Measurements from ENCODE around the gene RNF44.
"Not testable (repeated sequence)": the region's sequence is repeated elsewhere in the genome, so short reads cannot be mapped to it uniquely, and the experiment has no call there.

Gene RNF44

DNA sequence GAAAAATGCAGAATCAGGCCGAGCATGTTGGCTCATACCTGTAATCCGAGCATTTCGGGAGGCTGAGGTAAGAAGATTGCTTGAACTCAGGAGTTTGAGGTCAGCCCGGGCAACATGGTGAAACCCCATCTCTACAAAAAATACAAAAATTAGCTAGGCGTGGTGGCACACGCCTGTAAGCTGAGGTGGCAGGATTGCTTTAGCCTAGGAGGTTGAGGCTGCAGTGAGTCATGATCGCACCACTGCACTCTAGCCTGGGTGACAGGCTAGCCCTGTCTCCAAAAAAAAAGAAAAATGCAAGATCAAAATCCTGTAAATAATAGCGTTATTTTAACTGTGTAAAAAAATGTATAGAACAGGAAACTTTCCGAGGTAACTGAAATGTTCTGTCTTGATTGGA lies 39.4 kb downstream of the RNF44 start:
- Mint-ChIP-seq H3K4me3 (no peak overlapping the region), H3K27me3 (no peaks in the 10 kb centered on the region), H3K4me1 (ENCODE audit: low read depth) (no peaks in the 10 kb centered on the region), H3K27ac (no peak overlapping the region), H3K9me3 (ENCODE audit: low read depth) (no peaks in the 10 kb centered on the region), H3K36me3 (peaks cover 10% of the 10 kb centered on the region)

DNA sequence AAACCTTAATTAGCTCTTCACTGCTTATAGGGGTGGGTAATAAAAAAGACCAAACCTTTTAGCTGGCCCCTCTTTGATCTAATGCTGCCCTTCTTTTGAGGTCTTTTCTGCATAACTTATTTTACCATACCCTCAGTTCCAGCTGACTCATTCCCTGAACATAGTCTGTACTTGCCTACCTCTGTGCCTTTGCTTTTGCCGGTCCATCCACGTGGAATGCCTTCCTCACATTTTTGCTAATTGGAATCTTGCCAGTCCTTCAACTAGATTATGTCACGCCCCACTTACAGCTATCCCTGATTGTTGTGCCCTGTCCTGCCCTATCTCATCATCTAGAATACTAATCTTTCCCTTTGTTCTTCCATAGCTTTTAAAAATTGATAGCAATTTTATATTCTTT lies 44.8 kb downstream of the RNF44 start:
- H3K4me3 Mint-ChIP-seq = no peak overlapping the region
- no peak overlapping the region for H3K27ac Mint-ChIP-seq
- H3K4me1 Mint-ChIP-seq (ENCODE audit: low read depth) = peaks cover 14% of the 10 kb centered on the region
- peaks cover 7% of the 10 kb centered on the region for H3K36me3 Mint-ChIP-seq
- H3K27me3 Mint-ChIP-seq = no peaks in the 10 kb centered on the region
- H3K9me3 Mint-ChIP-seq (ENCODE audit: low read depth) = no peaks in the 10 kb centered on the region

GRCh38 chr5:176491901-176492300 lies 45.3 kb downstream of the RNF44 start:
- Mint-ChIP-seq H3K9me3 (ENCODE audit: low read depth) (no peaks in the 10 kb centered on the region), H3K27ac (no peak overlapping the region), H3K27me3 (no peaks in the 10 kb centered on the region), H3K4me1 (ENCODE audit: low read depth) (peaks cover 14% of the 10 kb centered on the region), H3K36me3 (peaks cover 7% of the 10 kb centered on the region), H3K4me3 (no peak overlapping the region)

GRCh38 chr5:176491101-176491502 lies 46.1 kb downstream of the RNF44 start:
- no peak overlapping the region for H3K27ac Mint-ChIP-seq
- peaks cover 11% of the 10 kb centered on the region for H3K36me3 Mint-ChIP-seq
- no peaks in the 10 kb centered on the region for H3K27me3 Mint-ChIP-seq
- H3K4me3 Mint-ChIP-seq = no peak overlapping the region
- H3K4me1 Mint-ChIP-seq (ENCODE audit: low read depth) = peaks cover 19% of the 10 kb centered on the region
- no peaks in the 10 kb centered on the region for H3K9me3 Mint-ChIP-seq (ENCODE audit: low read depth)

DNA sequence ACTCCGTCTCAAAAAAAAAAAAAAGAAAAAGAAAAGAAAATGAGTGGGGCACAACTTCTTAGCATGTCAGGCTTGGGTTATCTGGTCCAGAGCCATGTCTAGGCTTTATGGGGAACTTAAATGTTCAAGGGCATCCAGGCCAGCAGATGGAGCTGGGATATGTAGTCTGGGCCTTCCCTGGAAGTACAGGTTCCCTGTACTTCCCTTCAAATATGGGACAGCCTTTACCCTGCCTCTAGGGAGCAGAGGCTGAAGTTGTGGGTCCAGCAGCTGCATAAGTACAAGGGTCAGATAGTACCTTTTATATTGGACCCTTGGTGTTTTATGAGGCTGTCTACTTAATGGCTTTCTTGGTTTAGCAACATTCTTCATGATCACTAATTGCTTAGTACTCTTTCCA lies 46.9 kb downstream of the RNF44 start:
- Mint-ChIP-seq H3K4me1 (ENCODE audit: low read depth) (peaks cover 21% of the 10 kb centered on the region), H3K27me3 (no peaks in the 10 kb centered on the region), H3K9me3 (ENCODE audit: low read depth) (no peaks in the 10 kb centered on the region), H3K4me3 (no peak overlapping the region), H3K36me3 (peaks cover 13% of the 10 kb centered on the region), H3K27ac (no peak overlapping the region)

DNA sequence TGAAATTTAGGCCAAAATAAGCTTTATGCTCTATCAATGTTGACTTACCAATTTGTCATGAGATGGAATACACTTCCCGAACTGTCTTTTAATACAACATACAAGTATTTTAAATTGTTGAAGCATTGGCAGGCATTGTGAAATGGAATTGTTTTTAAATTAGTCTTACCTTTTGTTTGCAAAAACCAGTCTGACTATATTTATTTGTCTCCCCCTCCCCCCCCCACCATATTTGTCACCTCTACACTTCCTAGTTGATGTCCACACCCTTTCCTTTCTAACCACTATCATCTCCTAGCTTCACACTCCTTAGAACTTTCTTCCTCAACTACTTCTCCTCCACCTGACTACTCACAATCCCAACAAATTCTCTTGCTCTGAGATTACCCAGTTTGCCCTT lies 48.1 kb downstream of the RNF44 start:
- no peak overlapping the region for H3K4me3 Mint-ChIP-seq
- H3K27me3 Mint-ChIP-seq = no peaks in the 10 kb centered on the region
- no peaks in the 10 kb centered on the region for H3K9me3 Mint-ChIP-seq (ENCODE audit: low read depth)
- peaks cover 28% of the 10 kb centered on the region for H3K4me1 Mint-ChIP-seq (ENCODE audit: low read depth)
- peaks cover 10% of the 10 kb centered on the region for H3K36me3 Mint-ChIP-seq
- no peak overlapping the region for H3K27ac Mint-ChIP-seq

DNA sequence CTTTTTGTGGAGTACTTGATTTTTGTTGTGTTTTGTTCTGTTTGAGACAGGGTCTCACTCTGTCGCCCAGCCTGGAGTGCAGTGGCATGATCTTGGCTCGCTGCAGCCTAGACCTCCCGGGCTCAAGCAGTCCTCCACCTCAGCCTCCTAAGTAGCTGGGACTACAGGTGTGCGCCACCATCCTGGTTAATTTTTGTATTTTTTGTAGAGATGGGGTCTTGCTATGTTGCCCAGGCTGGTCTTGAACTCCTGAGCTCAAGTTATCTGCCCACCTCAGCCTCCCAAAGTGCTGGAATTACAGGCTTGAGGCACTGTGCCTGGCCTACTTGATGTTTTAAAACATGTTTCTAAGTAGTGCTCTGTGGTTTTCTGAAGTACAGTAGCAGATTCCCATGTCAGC lies 50.0 kb downstream of the RNF44 start:
- H3K27me3 Mint-ChIP-seq; H3K36me3 Mint-ChIP-seq; H3K27ac Mint-ChIP-seq; H3K9me3 Mint-ChIP-seq (ENCODE audit: low read depth); H3K4me3 Mint-ChIP-seq: not testable (repeated sequence)
- H3K4me1 Mint-ChIP-seq (ENCODE audit: low read depth) = peaks cover 33% of the 10 kb centered on the region

DNA sequence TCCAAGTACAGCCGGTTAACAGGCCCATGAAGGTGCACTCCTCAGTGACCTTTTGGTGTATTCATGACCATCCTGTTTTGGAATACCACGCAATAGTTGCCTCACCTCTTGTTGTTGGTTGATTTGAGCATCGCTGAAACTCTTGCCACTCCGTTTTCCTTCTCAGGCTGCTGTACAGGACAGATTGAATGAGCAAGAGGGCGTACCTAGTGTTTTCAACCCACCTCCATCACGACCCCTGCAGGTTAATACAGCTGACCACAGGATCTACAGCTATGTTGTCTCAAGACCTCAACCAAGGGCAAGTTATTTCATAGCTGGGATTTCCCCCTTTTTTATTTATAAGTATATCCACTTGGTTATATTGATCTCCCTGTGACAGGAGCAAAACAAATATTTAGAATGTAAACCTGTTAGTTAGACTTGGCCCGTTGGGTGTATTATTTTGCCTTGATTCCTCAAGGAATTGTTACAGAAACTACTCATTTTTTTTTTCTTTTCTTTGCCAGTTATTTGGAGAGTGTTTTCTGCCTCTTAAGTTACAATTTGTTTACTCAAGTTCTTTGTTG lies 50.9 kb downstream of the RNF44 start:
- Mint-ChIP-seq H3K4me1 (ENCODE audit: low read depth) (peaks cover 37% of the 10 kb centered on the region), H3K36me3 (peaks cover 10% of the 10 kb centered on the region), H3K4me3 (no peak overlapping the region), H3K27me3 (no peaks in the 10 kb centered on the region), H3K27ac (no peak overlapping the region), H3K9me3 (ENCODE audit: low read depth) (no peaks in the 10 kb centered on the region)

GRCh38 chr5:176485176-176485575 lies 52.0 kb downstream of the RNF44 start:
- Mint-ChIP-seq H3K27ac (no peak overlapping the region), H3K36me3 (peaks cover 10% of the 10 kb centered on the region), H3K27me3 (no peaks in the 10 kb centered on the region), H3K4me1 (ENCODE audit: low read depth) (peaks cover 37% of the 10 kb centered on the region), H3K4me3 (no peak overlapping the region), H3K9me3 (ENCODE audit: low read depth) (no peaks in the 10 kb centered on the region)

GRCh38 chr5:176481711-176482110 lies 55.5 kb downstream of the RNF44 start:
- no peaks in the 10 kb centered on the region for H3K27me3 Mint-ChIP-seq
- H3K4me3 Mint-ChIP-seq = no peak overlapping the region
- H3K27ac Mint-ChIP-seq = no peak overlapping the region
- peaks cover 27% of the 10 kb centered on the region for H3K4me1 Mint-ChIP-seq (ENCODE audit: low read depth)
- peaks cover 10% of the 10 kb centered on the region for H3K36me3 Mint-ChIP-seq
- no peaks in the 10 kb centered on the region for H3K9me3 Mint-ChIP-seq (ENCODE audit: low read depth)

Data from activated naive CD8-positive, alpha-beta T cell (primary cell).